Activated CD8-positive, alpha-beta memory T cell treated with anti-CD3 and anti-CD28 coated beads, Interleukin-2, amount 50 U/mL, for 24 hours (primary cell): ENCODE results near the gene KCNQ1.
"Not testable (repeated sequence)": the region's sequence is repeated elsewhere in the genome, so short reads cannot be mapped to it uniquely, and the experiment has no call there.

Experiments
- DNase-seq: peaks from one replicate; pipeline ENCODE4 v3.0.0-alpha.2; 2020; ENCODE audit errors: extremely low read depth

KCNQ1 gene

DNA sequence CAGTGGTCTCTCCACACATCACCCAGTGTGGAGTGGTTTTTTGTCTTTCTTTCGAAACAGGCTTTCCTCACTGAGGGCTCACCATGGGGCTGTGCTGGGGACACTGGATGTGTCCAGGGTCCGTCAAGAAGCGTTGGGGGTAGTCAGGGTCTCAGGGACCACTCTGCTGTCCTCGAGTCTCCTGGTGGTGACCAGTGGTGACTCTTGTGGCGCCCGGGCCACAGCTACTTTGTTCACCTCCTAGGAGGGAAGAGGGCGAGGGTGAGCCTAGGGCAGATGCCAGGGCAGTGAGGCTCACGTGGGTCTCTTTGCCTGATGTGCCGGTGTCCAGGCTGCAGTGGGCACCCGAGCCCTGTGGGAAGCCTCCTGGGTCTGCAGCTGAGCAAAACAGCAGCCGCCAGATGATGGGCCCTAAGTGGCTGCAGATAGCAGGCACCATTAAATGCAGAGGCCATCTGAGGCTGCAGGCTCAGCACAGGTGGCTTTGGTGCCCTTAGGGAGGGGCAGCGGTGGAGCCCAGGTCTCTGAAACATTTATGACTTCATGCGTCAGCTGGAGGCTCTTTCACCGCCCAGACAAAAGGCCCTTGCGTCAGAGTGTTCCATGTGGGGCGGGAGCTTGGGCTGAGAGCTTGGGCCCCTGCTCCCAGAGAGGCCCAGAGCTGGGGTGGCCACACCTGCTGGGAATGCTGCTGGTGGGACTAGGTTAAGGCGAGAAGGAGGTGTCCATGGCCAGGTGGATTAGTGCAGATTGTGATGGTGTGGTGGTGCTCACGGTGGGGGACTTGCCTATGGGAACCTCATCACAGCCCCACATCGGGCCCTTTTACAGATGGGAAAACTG, 29.5 kb downstream of the KCNQ1 start:
- DNase-seq, result no peak

GRCh38 chr11:2475136-2475918, 30.5 kb downstream of the KCNQ1 start:
- no peak for DNase-seq

GRCh38 chr11:2477254-2477653, 32.4 kb downstream of the KCNQ1 start:
- DNase-seq, result no peak

- DNase-seq, result no peak
These were observed 33.1 kb downstream of the KCNQ1 start for GRCh38 chr11:2477936-2478335.

GRCh38 chr11:2480067-2480873, 35.5 kb downstream of the KCNQ1 start:
- not testable (repeated sequence) for DNase-seq

DNA sequence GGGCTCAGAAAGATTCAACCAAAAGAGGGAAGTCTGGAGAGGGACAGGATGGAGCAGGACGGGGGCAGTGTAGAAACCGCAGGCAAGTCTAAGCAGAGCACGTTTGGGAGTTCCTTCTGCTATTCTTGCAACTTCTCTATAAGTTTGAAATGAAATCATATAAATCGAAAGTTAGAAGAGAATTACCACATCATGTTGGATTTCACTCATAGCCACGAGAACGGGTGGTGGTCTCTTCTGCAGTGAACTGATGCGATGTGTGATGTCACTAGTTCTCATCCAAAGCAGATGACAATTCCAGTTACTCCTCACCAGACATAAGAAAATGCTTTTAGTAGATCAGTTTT, 36.0 kb downstream of the KCNQ1 start:
- no peak for DNase-seq

- DNase-seq, result no peak
These were observed 36.4 kb downstream of the KCNQ1 start for GRCh38 chr11:2481253-2481652.

- DNase-seq, result no peak
These were observed 37.4 kb downstream of the KCNQ1 start for GRCh38 chr11:2482204-2482603.

- DNase-seq, result no peak
These were observed 37.9 kb downstream of the KCNQ1 start for GRCh38 chr11:2482745-2483144.

GRCh38 chr11:2483426-2483825, 38.6 kb downstream of the KCNQ1 start:
- no peak for DNase-seq

DNA sequence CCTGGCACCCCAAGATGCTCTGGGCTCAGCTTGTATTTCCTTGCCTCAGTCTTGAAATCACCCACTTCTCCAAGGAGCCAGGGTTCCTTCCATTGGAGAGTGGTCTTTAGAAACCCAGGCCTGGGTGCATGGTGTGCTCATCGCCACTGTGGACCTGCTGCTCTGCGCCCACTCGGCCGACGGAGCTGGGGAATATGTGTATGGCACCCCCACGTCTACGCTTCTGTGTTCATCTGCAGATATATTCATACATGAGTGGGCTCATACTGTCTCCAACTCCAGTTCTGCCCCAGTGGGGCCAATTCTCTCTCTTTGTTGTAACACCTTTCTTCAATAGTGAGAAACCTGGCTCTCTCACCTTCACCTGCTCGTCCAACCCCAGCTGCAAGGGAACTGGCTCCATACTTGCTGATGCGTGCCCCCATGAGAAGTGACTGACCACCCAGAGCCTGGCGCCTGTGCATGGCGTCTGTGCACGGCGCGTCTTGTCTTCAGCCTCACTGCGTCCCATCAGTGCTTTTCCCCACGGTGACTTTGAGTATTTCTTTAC, 39.8 kb downstream of the KCNQ1 start:
- DNase-seq, result no peak

DNA sequence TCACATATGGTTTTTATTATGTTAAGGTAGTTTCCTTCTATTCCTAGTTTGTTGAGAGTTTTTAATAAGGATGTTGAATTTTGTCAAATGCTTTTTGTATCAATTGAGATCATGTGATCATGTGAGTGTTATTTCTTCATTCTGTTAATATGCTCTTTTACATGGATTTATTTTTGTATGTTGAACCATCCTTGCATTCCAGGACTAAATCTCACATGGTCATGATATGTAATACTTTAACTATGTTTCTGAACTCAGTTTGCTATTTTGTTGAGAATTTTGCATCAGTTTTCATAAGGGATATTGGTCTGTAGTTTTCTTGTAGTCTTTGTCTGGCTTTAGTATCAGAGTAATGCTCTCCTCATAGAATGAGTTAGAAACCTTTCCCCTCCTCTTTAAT, 43.2 kb downstream of the KCNQ1 start:
- DNase-seq, result no peak

DNA sequence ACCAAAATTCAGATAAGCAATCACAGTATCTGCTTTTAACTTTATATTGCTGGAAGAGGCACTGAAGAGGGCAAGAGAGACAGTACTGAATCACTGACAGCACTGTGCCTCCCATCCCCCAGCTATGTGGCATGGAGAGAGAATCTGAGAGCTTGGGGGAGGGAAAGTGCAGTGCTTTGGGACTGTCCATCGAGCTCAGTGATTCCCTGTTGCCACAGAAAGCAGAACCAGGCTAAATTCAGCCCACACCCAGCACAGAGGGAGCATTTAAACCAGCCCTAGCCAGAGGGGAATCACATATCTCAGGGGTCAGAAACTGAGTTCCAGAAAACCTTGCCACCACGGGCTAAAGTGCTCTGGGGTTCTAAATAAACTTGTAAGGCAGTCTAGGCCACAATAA, 44.3 kb downstream of the KCNQ1 start:
- DNase-seq, result no peak

DNA sequence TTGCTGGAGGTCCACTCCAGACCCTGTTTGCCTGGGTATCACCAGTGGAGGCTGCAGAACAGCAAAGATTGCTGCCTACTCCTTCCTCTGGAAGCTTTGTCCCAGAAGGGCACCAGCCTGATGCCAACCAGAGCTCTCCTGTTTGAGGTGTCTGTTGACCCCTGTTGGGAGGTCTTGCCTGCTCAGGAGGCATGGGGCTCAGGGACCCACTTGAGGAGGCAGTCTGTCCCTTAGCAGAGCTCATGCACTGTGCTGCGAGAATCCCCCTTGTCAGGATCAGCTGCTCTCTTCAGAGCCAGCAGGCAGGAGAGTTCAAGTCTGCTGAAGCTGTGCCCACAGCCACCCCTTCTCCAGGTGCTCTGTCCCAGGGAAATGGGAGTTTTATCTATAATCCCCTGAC, 53.1 kb downstream of the KCNQ1 start:
- DNase-seq, result not testable (repeated sequence)

GRCh38 chr11:2498750-2499149, 53.9 kb downstream of the KCNQ1 start:
- DNase-seq, result no peak

- no peak for DNase-seq
These were observed 62.5 kb downstream of the KCNQ1 start for GRCh38 chr11:2507212-2507901.

DNA sequence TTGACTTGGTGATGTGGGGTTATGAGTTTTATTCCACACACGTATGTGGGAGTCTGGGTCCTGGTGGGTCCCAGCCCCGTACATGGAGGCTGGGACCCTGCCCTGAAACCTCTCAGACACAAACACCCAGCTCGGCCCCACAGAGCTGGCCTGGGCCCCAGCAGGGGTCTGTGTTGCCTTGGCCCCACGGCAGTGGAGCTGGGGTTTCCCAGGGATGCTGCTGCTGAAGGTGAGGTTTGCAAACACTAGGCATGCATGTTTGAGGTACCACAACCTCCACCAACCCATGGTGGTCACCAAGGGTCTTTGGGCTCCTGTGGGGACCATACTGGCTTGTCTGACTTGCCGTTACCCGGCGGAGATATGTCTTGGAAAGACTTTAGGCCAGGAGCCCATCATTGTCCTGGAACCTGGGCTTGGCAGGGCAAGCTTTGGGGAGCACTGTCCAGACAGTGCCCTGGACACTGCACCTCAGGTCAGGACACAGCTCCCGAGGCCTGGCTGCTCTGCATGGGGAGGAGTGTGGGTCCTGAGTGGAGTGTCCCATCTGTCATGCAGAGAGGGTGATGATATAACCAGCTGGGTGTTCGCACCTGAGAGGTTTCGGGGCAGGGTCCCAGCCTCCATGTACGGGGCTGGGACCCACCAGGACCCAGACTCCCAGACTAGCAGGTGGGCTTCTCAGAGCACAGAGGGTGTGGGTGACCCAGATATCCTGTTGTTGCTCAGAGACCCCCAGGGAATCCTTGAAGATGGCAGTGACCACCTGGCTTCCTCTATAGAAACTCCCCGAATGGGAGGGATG, 63.3 kb downstream of the KCNQ1 start:
- no peak for DNase-seq

- DNase-seq, result no peak
These were observed 64.0 kb downstream of the KCNQ1 start for GRCh38 chr11:2508793-2509192.

- no peak for DNase-seq
These were observed 64.7 kb downstream of the KCNQ1 start for GRCh38 chr11:2509481-2510001.

GRCh38 chr11:2510626-2511402, 66.0 kb downstream of the KCNQ1 start:
- no peak for DNase-seq
